ENCODE measurements around the gene TEDC1. TPM values are rescaled to one million over a fixed set of nuclear protein-coding genes. Genes with fewer than 3 reads are reported as not detected.

Gene TEDC1
- total RNA-seq, 1 experiment from 2014 or later: 17.9 TPM

GRCh38 chr14:105465209-105466031, 25.6 kb upstream of the TEDC1 start:
- CTCF ChIA-PET: interaction anchor here (1.0 kb wide), 1 partner anchor 15 kb away, joined by 4 read pairs; no protein-coding TSS in a partner anchor
- ATAC-seq (peak; percentile 51), DNase-seq (ENCODE audit: low spot score) (peak; percentile 43)
- TF ChIP-seq ZNF423 (CRISPR knock-in tag; IDR thresholded peaks at IDR 0.05) (peak; percentile 83), IRF1 (CRISPR knock-in tag; IDR thresholded peaks at IDR 0.05) (no peak)
- no peak overlapping the region for H3K27ac Mint-ChIP-seq
- no peaks in the 10 kb centered on the region for H3K9me3 Mint-ChIP-seq
- POLR2A ChIA-PET: no interaction called here
- peaks cover 20% of the 10 kb centered on the region for H3K36me3 Mint-ChIP-seq
- no peaks in the 10 kb centered on the region for H3K4me1 Mint-ChIP-seq
- no peak overlapping the region for H3K4me3 Mint-ChIP-seq
- no peaks in the 10 kb centered on the region for H3K27me3 Mint-ChIP-seq (ENCODE audit: low read depth)

- Mint-ChIP-seq H3K9me3 (no peaks in the 10 kb centered on the region), H3K27ac (no peak overlapping the region), H3K4me1 (no peaks in the 10 kb centered on the region), H3K36me3 (peaks cover 10% of the 10 kb centered on the region), H3K4me3 (no peak overlapping the region), H3K27me3 (ENCODE audit: low read depth) (no peaks in the 10 kb centered on the region)
- TF ChIP-seq CDX4 (CRISPR knock-in tag; IDR thresholded peaks at IDR 0.05; ENCODE audit: borderline replicate concordance) (no peak), ZSCAN18 (CRISPR knock-in tag; IDR thresholded peaks at IDR 0.05) (no peak), ZNF263 (CRISPR knock-in tag; IDR thresholded peaks at IDR 0.05; ENCODE audit: low read depth) (no peak), SMAD3 (CRISPR knock-in tag; IDR thresholded peaks at IDR 0.05; ENCODE audit: borderline replicate concordance) (no peak), ZNF281 (CRISPR knock-in tag; IDR thresholded peaks at IDR 0.05) (no peak), TEAD4 (CRISPR knock-in tag; IDR thresholded peaks at IDR 0.05) (no peak), PRRX2 (CRISPR knock-in tag; IDR thresholded peaks at IDR 0.05) (no peak)
- POLR2A ChIA-PET: no interaction called here
- DNase-seq (ENCODE audit: low spot score): no peak
- CTCF ChIA-PET: interaction anchor here (1.0 kb wide), 1 partner anchor 14 kb away, joined by 4 read pairs; no protein-coding TSS in a partner anchor
- ATAC-seq: no peak
These were observed 24.4 kb upstream of the TEDC1 start for GRCh38 chr14:105466531-105467248.

GRCh38 chr14:105467249-105467941, 23.7 kb upstream of the TEDC1 start:
- POLR2A ChIA-PET: interaction anchor here (1.0 kb wide), 1 partner anchor 38 kb away, joined by 3 read pairs; no protein-coding TSS in a partner anchor
- no peak for ATAC-seq
- TF ChIP-seq PREB (CRISPR knock-in tag; IDR thresholded peaks at IDR 0.05; ENCODE audit: borderline replicate concordance): no peak
- TF ChIP-seq ERG (CRISPR knock-in tag; IDR thresholded peaks at IDR 0.05): no peak
- no peak for TF ChIP-seq JAZF1 (CRISPR knock-in tag; IDR thresholded peaks at IDR 0.05)
- TF ChIP-seq GTF2I (CRISPR knock-in tag; conservative IDR thresholded peaks at IDR 0.05): no peak
- no peak for TF ChIP-seq RORB (CRISPR knock-in tag; IDR thresholded peaks at IDR 0.05)
- no peak for TF ChIP-seq ZNF512 (CRISPR knock-in tag; IDR thresholded peaks at IDR 0.05; ENCODE audit: borderline replicate concordance)
- no peak for TF ChIP-seq TCF7 (CRISPR knock-in tag; IDR thresholded peaks at IDR 0.05; ENCODE audit: low read depth)
- no peak for TF ChIP-seq ETV6 (CRISPR knock-in tag; IDR thresholded peaks at IDR 0.05)

More at GRCh38 chr14:105467249-105467941, 23.7 kb upstream of the TEDC1 start:
- CTCF ChIA-PET: interaction anchor here (3.1 to 7.2 kb wide), 2 partner anchors 15 to 19 kb away, joined by 12 to 116 read pairs; no protein-coding TSS in a partner anchor
- Mint-ChIP-seq H3K4me3 (no peak overlapping the region), H3K27me3 (ENCODE audit: low read depth) (no peaks in the 10 kb centered on the region), H3K9me3 (no peaks in the 10 kb centered on the region), H3K27ac (no peak overlapping the region), H3K4me1 (no peaks in the 10 kb centered on the region), H3K36me3 (peaks cover 9% of the 10 kb centered on the region; the same call in 1 of the 2 replicates)
- DNase-seq (ENCODE audit: low spot score): no peak
